SH-SY5Y (cell line): ENCODE measurements around the gene NEIL3.

Source experiments
- GATA2 ChIP-seq: IDR thresholded peaks from 2 replicates; pipeline ENCODE4 v1.6.1; 2011; ENCODE audit warnings: mild to moderate bottlenecking, low read depth, low read length
- GATA3 ChIP-seq: IDR thresholded peaks from 2 replicates; pipeline ENCODE4 v1.6.1; 2011; ENCODE audit warnings: low read depth, mild to moderate bottlenecking, low read length, moderate library complexity

DNA sequence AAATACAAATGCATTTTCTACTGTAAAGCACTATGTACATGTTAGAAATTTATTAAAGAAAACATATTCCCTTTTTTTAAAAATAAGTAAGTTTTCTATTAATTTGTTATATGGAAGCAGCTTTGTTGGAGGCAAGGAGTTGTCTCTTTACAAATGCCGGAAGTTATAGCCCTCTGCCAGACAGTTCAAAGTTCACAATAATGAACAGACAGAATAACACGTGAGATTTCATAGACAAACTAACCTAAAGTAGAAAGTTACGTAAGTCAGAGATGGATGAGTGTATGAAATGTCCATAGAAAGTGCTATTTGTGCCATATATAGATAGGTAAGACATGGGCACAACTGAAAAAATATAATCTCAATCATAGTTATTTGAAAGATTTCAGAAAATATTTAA lies 43.9 kb upstream of the NEIL3 start:
- TF ChIP-seq GATA2 = no peak
- no peak for TF ChIP-seq GATA3
